DMS153 treated with DMSO at 0.1 percent for 48 hours (cell line): ENCODE data around the gene PELI2.

Experiments
- DNase-seq: peaks from one replicate; lab custom pipeline; 2025; ENCODE audit not compliant: unreplicated experiment; lab: John Stamatoyannopoulos, UW

Gene PELI2

DNA sequence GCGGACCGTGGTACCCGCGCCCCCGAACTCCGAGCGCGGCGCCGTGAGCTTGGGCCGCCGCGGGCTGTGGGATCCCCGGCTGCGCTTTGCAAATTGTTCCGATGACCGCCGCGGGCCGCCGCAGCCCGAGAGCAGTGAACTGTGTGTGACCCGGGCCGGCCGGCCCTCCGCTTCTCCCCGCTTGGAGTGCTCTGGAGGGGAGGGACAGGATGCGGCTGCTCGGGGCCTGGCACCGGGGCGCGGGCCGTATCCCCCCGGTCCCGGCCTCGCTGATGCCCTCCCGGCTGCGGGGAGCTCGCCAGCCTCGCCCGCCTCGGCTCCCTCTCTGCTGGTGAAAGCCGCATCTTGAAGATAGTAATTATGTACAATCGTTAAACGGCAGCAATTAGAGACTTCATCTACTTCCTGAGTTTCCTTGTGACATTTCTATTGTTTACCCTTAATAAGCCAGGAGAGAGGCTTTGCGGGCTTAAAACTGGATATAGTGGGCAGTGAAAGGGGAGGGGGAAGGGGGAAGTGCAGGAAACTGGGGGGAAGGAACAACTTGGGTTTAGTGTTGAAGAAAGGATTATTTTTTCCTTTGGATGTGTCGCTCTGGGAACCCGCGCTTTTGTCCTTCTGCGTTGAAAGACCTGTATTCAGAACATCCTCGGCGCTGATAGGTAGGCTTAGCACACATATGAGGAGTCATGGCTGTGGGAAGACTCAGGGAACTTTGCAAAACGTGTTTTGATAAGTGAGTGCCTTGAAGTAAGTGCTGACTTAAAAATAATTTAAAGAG lies 1.2 kb downstream of the PELI2 start:
- DNase-seq = peak; percentile 35

GRCh38 chr14:56120091-56120691 lies 2.0 kb downstream of the PELI2 start:
- DNase-seq = peak; percentile 32

GRCh38 chr14:56121816-56122215 lies 3.6 kb downstream of the PELI2 start:
- DNase-seq = no peak

DNA sequence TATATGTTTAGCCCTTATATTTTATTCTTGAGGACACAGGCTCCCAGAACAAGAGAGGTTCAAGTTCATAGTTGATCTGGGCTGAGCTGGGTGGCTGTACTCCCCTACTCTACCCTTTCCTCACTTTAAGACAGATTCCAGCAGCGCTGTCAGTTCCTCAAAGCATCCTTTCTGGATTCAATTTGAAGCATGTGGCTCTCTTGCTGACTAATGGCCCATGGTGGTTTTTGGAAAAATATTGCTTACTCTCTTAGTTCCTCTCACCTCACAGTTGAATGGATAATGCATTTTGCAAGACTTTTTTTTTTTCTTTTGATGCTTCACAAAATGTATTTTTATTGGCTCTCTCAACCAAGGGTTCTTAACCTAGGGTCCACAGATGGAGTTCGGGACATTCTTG lies 4.1 kb downstream of the PELI2 start:
- DNase-seq = no peak

DNA sequence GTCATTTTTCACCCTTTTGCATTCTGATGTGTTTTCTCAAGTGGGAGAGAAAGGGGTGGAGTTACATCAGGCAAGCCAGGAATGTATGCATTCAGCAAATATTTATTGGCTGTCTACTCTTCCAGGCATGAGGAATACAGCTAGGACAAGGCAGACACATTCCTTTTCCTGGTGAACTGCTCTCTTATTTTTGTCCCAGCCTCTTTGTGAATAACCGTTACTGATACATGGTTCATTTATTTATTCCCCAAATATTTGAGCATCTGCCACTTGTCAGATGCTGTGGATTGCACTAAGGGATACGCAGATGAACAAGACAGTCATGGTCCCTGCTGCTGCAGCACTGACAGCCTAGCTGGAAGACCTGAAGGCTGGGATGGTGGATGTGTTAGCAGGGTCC lies 6.1 kb downstream of the PELI2 start:
- DNase-seq = no peak

DNA sequence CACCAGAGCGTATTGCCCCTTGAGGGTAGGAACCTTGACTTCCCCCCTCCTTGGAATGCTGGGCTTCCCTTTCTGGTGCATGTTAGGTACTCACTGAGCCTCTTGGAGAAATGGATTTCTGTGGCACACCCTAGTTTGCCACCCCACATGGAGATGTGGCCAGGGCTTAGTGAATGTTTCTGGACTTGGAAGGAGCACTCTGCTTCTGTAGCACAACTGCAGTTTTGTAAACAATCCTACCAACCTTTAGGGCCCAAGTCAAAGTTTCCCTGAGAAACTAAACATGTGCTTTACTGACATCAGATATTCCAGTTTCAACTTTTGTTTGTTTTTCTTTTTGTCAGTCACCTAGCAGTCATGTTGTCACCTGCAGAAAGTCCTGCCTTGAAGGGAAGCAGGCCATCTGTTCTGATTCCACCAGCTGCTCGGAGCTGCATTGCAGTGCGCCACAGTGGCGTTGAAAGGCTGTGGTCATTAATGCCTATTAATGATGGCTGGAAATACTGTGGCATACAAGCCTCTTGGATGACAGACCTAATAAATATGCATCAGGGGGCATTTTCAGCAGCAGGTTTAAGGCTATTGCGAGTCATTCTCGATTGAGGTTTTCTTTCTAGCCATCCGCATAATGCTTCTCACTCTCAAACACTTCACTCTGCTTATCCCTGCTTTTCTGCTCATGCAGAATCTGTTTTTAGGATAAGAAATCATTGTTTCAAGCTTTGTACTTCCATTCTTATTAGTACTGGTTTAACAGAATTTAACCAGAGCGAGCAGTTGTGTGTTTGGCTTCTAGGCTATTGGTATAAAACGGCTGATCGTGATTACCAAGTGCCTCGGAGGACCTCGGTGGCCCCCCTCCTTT lies 7.8 kb downstream of the PELI2 start:
- DNase-seq = peak; percentile 32

DNA sequence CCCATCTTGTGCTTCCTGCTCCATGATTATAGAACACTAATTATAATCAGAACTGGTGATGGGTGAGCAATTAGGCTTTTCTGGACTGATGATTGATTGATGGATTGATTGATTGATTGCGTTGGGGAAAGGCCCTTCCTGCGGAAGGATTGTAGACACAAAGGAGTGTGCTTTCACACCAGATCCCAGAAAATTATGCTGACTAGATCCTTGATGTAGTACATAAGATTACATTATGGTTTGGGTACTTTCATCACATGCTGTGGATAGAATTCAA lies 8.4 kb downstream of the PELI2 start:
- no peak for DNase-seq

GRCh38 chr14:56127156-56127555 lies 8.9 kb downstream of the PELI2 start:
- DNase-seq = no peak

DNA sequence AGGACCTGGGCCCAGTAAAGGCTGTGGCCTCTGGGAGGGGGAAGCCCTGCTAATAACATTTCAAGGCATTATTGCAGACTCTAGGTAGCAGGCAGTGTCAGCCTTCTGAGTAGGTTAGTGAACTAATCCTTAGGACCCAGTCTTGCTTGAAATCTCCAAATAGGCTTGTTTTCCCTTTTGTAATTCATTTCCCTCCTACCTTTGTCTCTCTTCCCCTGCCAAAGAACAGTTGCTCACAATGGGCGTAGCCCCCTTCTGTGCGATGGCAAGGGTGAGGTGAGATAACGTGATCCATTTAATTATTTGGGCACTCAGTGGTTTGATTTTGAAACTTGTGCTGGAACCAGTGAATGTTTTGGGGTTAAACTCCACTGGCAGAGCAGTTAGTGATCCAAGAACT lies 10.9 kb downstream of the PELI2 start:
- DNase-seq = no peak

GRCh38 chr14:56129933-56130332 lies 11.7 kb downstream of the PELI2 start:
- no peak for DNase-seq

- no peak for DNase-seq
Observed at GRCh38 chr14:56131004-56131864, 13.0 kb downstream of the PELI2 start.

- no peak for DNase-seq
Observed at GRCh38 chr14:56131865-56132833, 13.9 kb downstream of the PELI2 start.

DNA sequence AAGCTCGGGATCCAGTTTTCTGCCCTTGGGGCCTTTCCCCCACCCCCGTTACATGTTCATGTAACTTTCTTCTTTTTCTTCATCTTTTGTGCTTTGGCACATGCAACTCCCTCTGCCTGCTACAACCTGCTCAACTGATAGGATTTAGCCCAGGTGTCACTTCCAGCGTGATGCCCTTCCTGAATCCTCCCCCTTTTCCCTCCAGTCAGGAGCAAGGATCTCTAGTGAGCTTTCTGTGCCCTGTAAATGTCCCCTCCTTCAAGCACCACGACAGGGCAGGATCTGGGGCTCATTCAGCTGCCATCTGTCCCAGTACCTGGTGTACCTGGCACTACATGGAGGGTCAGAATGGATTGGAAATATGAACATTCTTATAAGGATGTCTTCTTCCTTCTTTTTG lies 15.3 kb downstream of the PELI2 start:
- no peak for DNase-seq

- DNase-seq = no peak
Observed at GRCh38 chr14:56135001-56135400, 16.8 kb downstream of the PELI2 start.

GRCh38 chr14:56135668-56136067 lies 17.5 kb downstream of the PELI2 start:
- DNase-seq = no peak

DNA sequence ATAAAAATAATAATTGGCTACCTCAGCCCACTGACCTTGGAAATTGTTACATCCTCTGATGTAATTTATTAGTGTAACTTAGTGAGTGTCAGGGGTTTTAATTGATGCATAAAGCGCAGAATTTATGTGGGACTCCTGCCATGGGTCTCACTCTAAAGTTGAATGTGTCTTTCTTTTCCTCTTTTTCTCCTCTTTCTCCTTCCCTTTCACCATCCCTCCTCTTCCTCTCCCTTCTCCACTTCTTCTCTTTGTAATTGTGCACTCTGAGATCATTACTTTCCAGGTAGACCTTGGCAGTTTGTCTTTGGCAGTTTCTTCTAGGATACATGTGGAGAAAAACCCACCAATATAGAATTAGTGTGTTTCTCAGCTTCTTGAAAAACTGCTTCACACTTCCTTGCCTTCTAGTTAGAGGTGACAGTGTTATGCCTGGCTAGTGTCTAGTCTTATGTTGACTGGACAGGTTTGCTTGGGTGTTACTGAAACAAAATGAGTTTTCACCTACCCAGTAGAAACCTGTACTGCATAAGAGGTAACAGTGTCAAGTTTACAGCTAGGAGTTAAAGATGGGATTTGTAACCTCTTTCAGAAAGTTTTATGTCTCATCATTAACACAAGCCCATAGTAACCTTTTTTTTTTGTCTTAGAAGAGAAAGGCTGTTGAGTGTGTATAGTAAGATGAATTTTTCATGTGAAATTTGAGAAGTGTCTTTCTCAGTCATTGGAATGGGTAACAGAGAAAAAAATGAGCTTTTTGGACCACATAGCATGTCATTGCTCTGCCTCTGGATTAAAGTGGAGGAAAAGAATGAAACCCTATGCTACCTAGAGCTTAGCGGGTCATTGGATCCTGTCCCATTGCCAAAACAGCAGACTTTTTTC lies 18.6 kb downstream of the PELI2 start:
- no peak for DNase-seq

GRCh38 chr14:56137453-56137807 lies 19.2 kb downstream of the PELI2 start:
- DNase-seq = no peak

DNA sequence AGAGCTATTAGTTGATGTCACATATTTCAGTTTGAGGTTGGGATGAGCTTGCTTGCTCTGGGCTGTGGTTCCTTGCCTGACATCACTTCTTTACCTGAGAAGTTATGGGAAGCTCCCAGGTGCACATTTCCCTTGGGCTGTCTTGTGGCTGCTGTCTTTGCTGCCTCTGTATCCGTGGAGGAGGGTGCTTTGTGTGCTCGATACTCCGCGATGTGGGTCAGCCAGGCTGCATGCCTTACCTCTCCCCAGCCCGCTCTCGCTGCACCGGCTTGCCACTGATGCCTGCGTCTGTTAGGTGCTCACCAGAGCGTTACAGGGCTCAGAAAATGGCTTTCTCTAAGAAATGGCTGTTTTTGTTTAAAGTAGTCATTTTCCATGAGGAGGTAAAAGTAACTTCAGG lies 19.6 kb downstream of the PELI2 start:
- no peak for DNase-seq

DNA sequence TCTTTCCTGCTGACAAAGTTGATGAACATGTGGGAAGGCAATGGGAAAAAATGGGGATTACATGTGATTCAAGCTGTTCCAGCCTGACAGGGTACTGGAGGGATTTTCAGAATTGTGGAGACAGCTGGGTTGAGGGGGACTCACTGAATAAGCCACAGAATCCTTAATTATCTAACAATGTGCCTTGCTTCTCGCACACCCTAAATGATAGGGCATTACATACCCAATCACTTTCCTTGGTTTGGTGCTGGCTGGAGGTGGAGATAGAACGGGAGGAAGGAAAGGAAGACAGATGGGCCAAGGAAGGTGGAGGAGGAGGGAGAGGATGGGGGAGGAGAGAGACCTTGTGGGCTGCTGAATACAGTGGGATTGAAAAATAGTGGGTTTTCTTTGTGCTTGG lies 20.7 kb downstream of the PELI2 start:
- DNase-seq = no peak
